SK-N-SH (cell line): ENCODE results near the gene LGR6. TPM values are rescaled to one million over a fixed set of nuclear protein-coding genes. Genes with fewer than 3 reads are reported as not detected.

Experiments
- CTCF ChIA-PET: fragments of 300-600, 350-600 bp; formaldehyde crosslinking; extraction: SDS; loops from one replicate; lab custom pipeline; 2021; lab: Yijun Ruan, JAX
- POLR2A ChIA-PET: fragments of 350-600 bp; sonication (Branson Sonifier 250); formaldehyde crosslinking; extraction: SDS; loops from one replicate; lab custom pipeline; 2020; ENCODE audit warnings: antibody characterized with exemption, inconsistent platforms; lab: Yijun Ruan, JAX
- DNase-seq: peaks from one replicate; pipeline ENCODE4 v3.0.0; 2012
- H2AFZ ChIP-seq: fragments of 200-600 bp; sonication (generic); 2 replicates; pipeline ENCODE4 v1.8.1; 2016; ENCODE audit warnings: antibody characterized with exemption, mild to moderate bottlenecking, low read depth
- H3F3A ChIP-seq: fragments of 200-600 bp; sonication (generic); replicated peaks from 2 replicates; pipeline ENCODE3; 2016; ENCODE audit warnings: antibody characterized with exemption, mild to moderate bottlenecking; ENCODE audit not compliant: insufficient read depth
- H3K27ac ChIP-seq, 2 experiments: fragments of 200-500 bp in 1 of 2; fragments of 200-600 bp in 1 of 2; sonication (Bioruptor generic) in 1 of 2; sonication (generic), shearing (Covaris generic) in 1 of 2; 2 replicates each; pipeline versions ENCODE4 v1.5.1 to v1.6.1; 2014 to 2016; ENCODE audit warnings: low read depth in 2 of 2, inconsistent platforms in 1 of 2, low read length in 1 of 2, mild to moderate bottlenecking in 1 of 2, mixed read lengths in 1 of 2
- H3K27me3 ChIP-seq: fragments of 200-600 bp; sonication (generic), shearing (Covaris generic); 2 replicates; pipeline ENCODE4 v1.6.1; 2016; ENCODE audit warnings: mixed run types; ENCODE audit not compliant: insufficient read depth
- H3K36me3 ChIP-seq, 2 experiments: fragments of 200-500 bp in 1 of 2; fragments of 200-600 bp in 1 of 2; sonication (Bioruptor generic) in 1 of 2; sonication (generic) in 1 of 2; replicated peaks in 1 of 2; 2 replicates each; pipeline versions ENCODE3 to v1.5.1; 2014 to 2016; ENCODE audit warnings: low read length in 1 of 2, mild to moderate bottlenecking in 1 of 2; ENCODE audit not compliant: insufficient read depth in 2 of 2, control insufficient read depth in 1 of 2
- H3K4me1 ChIP-seq, 2 experiments: fragments of 200-500 bp in 1 of 2; fragments of 200-600 bp in 1 of 2; sonication (Bioruptor generic) in 1 of 2; sonication (generic), shearing (Covaris generic) in 1 of 2; 2 replicates each; pipeline versions ENCODE4 v1.5.1 to v1.6.1; 2014 to 2016; ENCODE audit warnings: low read depth in 1 of 2, low read length in 1 of 2, mixed run types in 1 of 2; ENCODE audit not compliant: insufficient read depth in 2 of 2, control insufficient read depth in 1 of 2
- H3K4me2 ChIP-seq: fragments of 200-600 bp; sonication (generic), shearing (Covaris generic); 2 replicates; pipeline ENCODE4 v1.6.1; 2017; ENCODE audit warnings: mixed run types
- H3K4me3 ChIP-seq, 2 experiments: fragments of 200-500 bp in 1 of 2; fragments of 200-600 bp in 1 of 2; sonication (Bioruptor generic) in 1 of 2; sonication (generic), shearing (Covaris generic) in 1 of 2; 2 replicates each; pipeline versions ENCODE4 v1.5.1 to v1.8.1; 2014 to 2016; ENCODE audit warnings: low read depth in 2 of 2, inconsistent platforms in 1 of 2, low read length in 1 of 2, mild to moderate bottlenecking in 1 of 2, mixed read lengths in 1 of 2, moderate library complexity in 1 of 2
- H3K79me2 ChIP-seq: fragments of 200-600 bp; sonication (generic); 2 replicates; pipeline ENCODE4 v1.8.1; 2017; ENCODE audit warnings: mild to moderate bottlenecking; ENCODE audit not compliant: insufficient read depth
- H3K9ac ChIP-seq: fragments of 200-600 bp; sonication (generic); 2 replicates; pipeline ENCODE4 v1.6.1; 2017; ENCODE audit warnings: mixed run types
- H3K9me2 ChIP-seq: fragments of 200-600 bp; sonication (generic); 2 replicates; pipeline ENCODE4 v1.6.1; 2017; ENCODE audit warnings: mixed run types
- H3K9me3 ChIP-seq: fragments of 200-600 bp; sonication (generic); 2 replicates; pipeline ENCODE4 v1.6.1; 2017; ENCODE audit warnings: mixed run types, mild to moderate bottlenecking, moderate library complexity
- H4K20me1 ChIP-seq: fragments of 200-600 bp; sonication (generic); 2 replicates; pipeline ENCODE4 v1.6.1; 2017; ENCODE audit warnings: mild to moderate bottlenecking, mixed run types; ENCODE audit not compliant: insufficient read depth
- ELF1 ChIP-seq: IDR thresholded peaks from 2 replicates; pipeline ENCODE4 v1.4.0; 2012
- EP300 ChIP-seq, 2 experiments: IDR thresholded peaks; 2 replicates each; pipeline versions ENCODE4 v1.4.0 to v1.6.1; 2012; ENCODE audit warnings: borderline replicate concordance in 1 of 2, low read depth in 1 of 2, low read length in 1 of 2
- EZH2phosphoT487 ChIP-seq: fragments of 200-600 bp; sonication (generic); IDR thresholded peaks from 2 replicates; pipeline ENCODE4 v1.6.1; 2017; ENCODE audit warnings: low read depth, mixed run types, mild to moderate bottlenecking, antibody characterized with exemption, moderate library complexity, borderline replicate concordance
- FOXM1 ChIP-seq: IDR thresholded peaks from 2 replicates; pipeline ENCODE4 v1.4.0; 2012; ENCODE audit warnings: low read depth, mild to moderate bottlenecking
- GABPA ChIP-seq: IDR thresholded peaks from 2 replicates; pipeline ENCODE4 v1.4.0; 2012; ENCODE audit warnings: low read depth, mild to moderate bottlenecking
- MEF2A ChIP-seq: IDR thresholded peaks from 2 replicates; pipeline ENCODE4 v1.4.0; 2012; ENCODE audit warnings: low read depth, borderline replicate concordance
- NRF1 ChIP-seq: IDR thresholded peaks from 2 replicates; pipeline ENCODE4 v1.6.1; 2012; ENCODE audit warnings: low read depth, mild to moderate bottlenecking, low read length
- POLR2AphosphoS5 ChIP-seq: IDR thresholded peaks from 2 replicates; pipeline ENCODE4 v1.6.1; 2012; ENCODE audit warnings: low read depth, low read length
- RCOR1 ChIP-seq: fragments of 150-350 bp; IDR thresholded peaks from 2 replicates; pipeline ENCODE4 v1.6.1; 2017; ENCODE audit warnings: antibody characterized with exemption, low read length
- RFX5 ChIP-seq: IDR thresholded peaks from 2 replicates; pipeline ENCODE4 v1.6.1; 2012; ENCODE audit warnings: mild to moderate bottlenecking, improper control_type of control experiment, low read length
- RXRA ChIP-seq: IDR thresholded peaks from 2 replicates; pipeline ENCODE4 v1.4.0; 2012; ENCODE audit warnings: low read depth, mild to moderate bottlenecking, borderline replicate concordance
- SIN3A ChIP-seq: IDR thresholded peaks from 2 replicates; pipeline ENCODE4 v1.6.1; 2012; ENCODE audit warnings: low read depth, mild to moderate bottlenecking, low read length, moderate library complexity, borderline replicate concordance
- SMC3 ChIP-seq: IDR thresholded peaks from 2 replicates; pipeline ENCODE4 v1.6.1; 2012; ENCODE audit warnings: low read depth, low read length, improper control_type of control experiment
- TCF12 ChIP-seq: IDR thresholded peaks from 2 replicates; pipeline ENCODE4 v1.4.0; 2012
- TEAD4 ChIP-seq: IDR thresholded peaks from 2 replicates; pipeline ENCODE4 v1.4.0; 2012; ENCODE audit warnings: mild to moderate bottlenecking, borderline replicate concordance; ENCODE audit not compliant: insufficient read depth
- YY1 ChIP-seq: IDR thresholded peaks from 2 replicates; pipeline ENCODE4 v1.4.0; 2012; ENCODE audit warnings: low read depth, mild to moderate bottlenecking
- WGBS: methylation state at CpG from one replicate; pipeline ENCODE4 v1.1.6; 2017; ENCODE audit warnings: low lambda C conversion rate; 5-methylcytosine and 5-hydroxymethylcytosine counted together
- polyA plus RNA-seq, 3 experiments: library from polyadenylated mRNA; depleted of rRNA; stranded (reverse); fragments of >200 nt; gene quantifications; 2 replicates each; pipeline ENCODE4 v1.2.3, GENCODE V29; 2012
- TF ChIP-seq, protein P1 (sequence below): IDR thresholded peaks from 2 replicates; pipeline ENCODE4 v1.4.0; 2012; ENCODE audit warnings: low read depth, borderline replicate concordance
- TF ChIP-seq, protein P2 (sequence below): IDR thresholded peaks from 2 replicates; pipeline ENCODE4 v1.6.1; 2012; ENCODE audit warnings: mild to moderate bottlenecking, low read depth, low read length, moderate library complexity
- TF ChIP-seq, protein P3 (sequence below): IDR thresholded peaks from 2 replicates; pipeline ENCODE4 v1.4.0; 2012; ENCODE audit warnings: low read depth
- TF ChIP-seq, protein P4 (sequence below): fragments of 200-600 bp; sonication (generic); IDR thresholded peaks from 2 replicates; pipeline ENCODE4 v1.6.1; 2017; ENCODE audit warnings: antibody characterized with exemption, mild to moderate bottlenecking, moderate library complexity

The LGR6 gene
- polyA plus RNA-seq, 1 of the 3 experiments (the other 2 are of a cell fraction), result 0.03 TPM

DNA sequence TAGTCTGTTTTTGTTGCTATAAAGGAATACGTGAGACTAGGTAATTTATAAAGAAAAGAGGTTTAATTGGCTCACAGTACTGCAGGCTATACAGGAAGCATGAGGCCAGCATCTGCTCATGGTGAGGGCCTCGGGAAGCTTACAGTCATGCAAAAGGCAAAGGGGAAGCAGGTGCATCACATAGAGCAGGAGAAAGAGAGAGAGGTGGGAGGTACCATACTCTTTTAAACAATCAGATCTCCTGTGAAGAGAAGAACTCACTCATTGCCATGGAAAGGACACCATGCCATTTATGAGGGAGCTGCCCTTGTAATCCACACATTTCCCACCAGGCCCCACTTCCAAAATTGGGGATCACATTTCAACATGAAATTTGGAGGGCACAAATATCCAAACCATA lies 167.6 kb downstream of the LGR6 start:
- no peak overlapping the region for H3K4me3 ChIP-seq
- WGBS, result 95% methylated on average over 2 of the region's 2 CpGs
- CTCF ChIA-PET, result interaction anchor here (0.9 kb wide), 1 partner anchor 12 kb away, joined by 3 read pairs; no protein-coding TSS in a partner anchor
- DNase-seq, result no peak
- TF ChIP-seq MEF2A, result no peak
- no peak for TF ChIP-seq RFX5
- TF ChIP-seq NRF1, result no peak
- no peak for TF ChIP-seq TEAD4
- TF ChIP-seq, protein P1, sequence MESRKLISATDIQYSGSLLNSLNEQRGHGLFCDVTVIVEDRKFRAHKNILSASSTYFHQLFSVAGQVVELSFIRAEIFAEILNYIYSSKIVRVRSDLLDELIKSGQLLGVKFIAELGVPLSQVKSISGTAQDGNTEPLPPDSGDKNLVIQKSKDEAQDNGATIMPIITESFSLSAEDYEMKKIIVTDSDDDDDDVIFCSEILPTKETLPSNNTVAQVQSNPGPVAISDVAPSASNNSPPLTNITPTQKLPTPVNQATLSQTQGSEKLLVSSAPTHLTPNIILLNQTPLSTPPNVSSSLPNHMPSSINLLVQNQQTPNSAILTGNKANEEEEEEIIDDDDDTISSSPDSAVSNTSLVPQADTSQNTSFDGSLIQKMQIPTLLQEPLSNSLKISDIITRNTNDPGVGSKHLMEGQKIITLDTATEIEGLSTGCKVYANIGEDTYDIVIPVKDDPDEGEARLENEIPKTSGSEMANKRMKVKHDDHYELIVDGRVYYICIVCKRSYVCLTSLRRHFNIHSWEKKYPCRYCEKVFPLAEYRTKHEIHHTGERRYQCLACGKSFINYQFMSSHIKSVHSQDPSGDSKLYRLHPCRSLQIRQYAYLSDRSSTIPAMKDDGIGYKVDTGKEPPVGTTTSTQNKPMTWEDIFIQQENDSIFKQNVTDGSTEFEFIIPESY, result no peak
- no peak for TF ChIP-seq SMC3
- no peak for TF ChIP-seq POLR2AphosphoS5
- TF ChIP-seq, protein P2, sequence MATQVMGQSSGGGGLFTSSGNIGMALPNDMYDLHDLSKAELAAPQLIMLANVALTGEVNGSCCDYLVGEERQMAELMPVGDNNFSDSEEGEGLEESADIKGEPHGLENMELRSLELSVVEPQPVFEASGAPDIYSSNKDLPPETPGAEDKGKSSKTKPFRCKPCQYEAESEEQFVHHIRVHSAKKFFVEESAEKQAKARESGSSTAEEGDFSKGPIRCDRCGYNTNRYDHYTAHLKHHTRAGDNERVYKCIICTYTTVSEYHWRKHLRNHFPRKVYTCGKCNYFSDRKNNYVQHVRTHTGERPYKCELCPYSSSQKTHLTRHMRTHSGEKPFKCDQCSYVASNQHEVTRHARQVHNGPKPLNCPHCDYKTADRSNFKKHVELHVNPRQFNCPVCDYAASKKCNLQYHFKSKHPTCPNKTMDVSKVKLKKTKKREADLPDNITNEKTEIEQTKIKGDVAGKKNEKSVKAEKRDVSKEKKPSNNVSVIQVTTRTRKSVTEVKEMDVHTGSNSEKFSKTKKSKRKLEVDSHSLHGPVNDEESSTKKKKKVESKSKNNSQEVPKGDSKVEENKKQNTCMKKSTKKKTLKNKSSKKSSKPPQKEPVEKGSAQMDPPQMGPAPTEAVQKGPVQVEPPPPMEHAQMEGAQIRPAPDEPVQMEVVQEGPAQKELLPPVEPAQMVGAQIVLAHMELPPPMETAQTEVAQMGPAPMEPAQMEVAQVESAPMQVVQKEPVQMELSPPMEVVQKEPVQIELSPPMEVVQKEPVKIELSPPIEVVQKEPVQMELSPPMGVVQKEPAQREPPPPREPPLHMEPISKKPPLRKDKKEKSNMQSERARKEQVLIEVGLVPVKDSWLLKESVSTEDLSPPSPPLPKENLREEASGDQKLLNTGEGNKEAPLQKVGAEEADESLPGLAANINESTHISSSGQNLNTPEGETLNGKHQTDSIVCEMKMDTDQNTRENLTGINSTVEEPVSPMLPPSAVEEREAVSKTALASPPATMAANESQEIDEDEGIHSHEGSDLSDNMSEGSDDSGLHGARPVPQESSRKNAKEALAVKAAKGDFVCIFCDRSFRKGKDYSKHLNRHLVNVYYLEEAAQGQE, result no peak
- TF ChIP-seq, protein P3, sequence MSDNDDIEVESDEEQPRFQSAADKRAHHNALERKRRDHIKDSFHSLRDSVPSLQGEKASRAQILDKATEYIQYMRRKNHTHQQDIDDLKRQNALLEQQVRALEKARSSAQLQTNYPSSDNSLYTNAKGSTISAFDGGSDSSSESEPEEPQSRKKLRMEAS, result no peak
- no peak for TF ChIP-seq YY1
- TF ChIP-seq SIN3A, result no peak
- TF ChIP-seq FOXM1, result no peak
- no peak overlapping the region for H2AFZ ChIP-seq
- 0 out of 2 replicates have a peak, but pooled peaks cover 2% of the 10 kb centered on the region for H4K20me1 ChIP-seq
- H3F3A ChIP-seq, result peaks cover 5% of the 10 kb centered on the region
- H3K36me3 ChIP-seq, result no peaks in the 10 kb centered on the region
- no peak overlapping the region for H3K9ac ChIP-seq
- no peaks in the 10 kb centered on the region for H3K4me1 ChIP-seq
- H3K27ac ChIP-seq, result no peak overlapping the region
- no peaks in the 10 kb centered on the region for H3K9me3 ChIP-seq
- H3K9me2 ChIP-seq, result no peaks in the 10 kb centered on the region
- POLR2A ChIA-PET, result no interaction called here
- no peak overlapping the region for H3K4me2 ChIP-seq
- H3K27me3 ChIP-seq, result no peaks in the 10 kb centered on the region
- peaks cover 8% of the 10 kb centered on the region for H3K79me2 ChIP-seq

DNA sequence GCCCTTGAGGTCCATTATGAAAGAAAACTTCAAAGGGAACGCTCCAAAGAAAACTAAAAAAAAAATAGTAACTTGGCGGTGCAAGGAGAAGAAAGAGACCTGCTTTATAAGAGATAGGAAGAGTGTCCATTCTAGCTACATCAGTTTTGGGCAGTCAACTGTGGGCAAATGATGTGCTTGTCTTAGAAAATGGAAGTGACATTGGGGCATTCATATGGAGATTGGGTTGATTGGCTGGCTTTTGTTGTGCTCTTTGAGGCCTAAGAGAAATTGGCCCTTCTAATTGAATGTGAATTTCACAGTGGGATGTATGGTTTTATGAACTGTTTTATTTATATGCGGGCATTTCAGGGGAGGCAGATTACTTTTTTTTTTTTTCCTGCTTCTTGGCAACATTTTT lies 168.1 kb downstream of the LGR6 start:
- no peaks in the 10 kb centered on the region for H3K9me3 ChIP-seq
- no peak overlapping the region for H3K9ac ChIP-seq
- H3K4me1 ChIP-seq, result no peaks in the 10 kb centered on the region
- no peaks in the 10 kb centered on the region for H3K9me2 ChIP-seq
- H3K4me2 ChIP-seq, result no peak overlapping the region
- no peak for DNase-seq
- no peak overlapping the region for H3K27ac ChIP-seq
- peaks cover 8% of the 10 kb centered on the region for H3K79me2 ChIP-seq
- no peak overlapping the region for H2AFZ ChIP-seq
- H3K36me3 ChIP-seq, result no peaks in the 10 kb centered on the region
- CTCF ChIA-PET, result no interaction called here
- TF ChIP-seq EP300 (IDR thresholded peaks at IDR 0.05; ENCODE audit: borderline replicate concordance in 1 of 2, low read depth in 1 of 2, low read length in 1 of 2) (no peak), GABPA (no peak), RXRA (no peak), RCOR1 (no peak), ELF1 (no peak), MEF2A (no peak), EZH2phosphoT487 (no peak), TCF12 (no peak), SIN3A (no peak)
- TF ChIP-seq, protein P4, sequence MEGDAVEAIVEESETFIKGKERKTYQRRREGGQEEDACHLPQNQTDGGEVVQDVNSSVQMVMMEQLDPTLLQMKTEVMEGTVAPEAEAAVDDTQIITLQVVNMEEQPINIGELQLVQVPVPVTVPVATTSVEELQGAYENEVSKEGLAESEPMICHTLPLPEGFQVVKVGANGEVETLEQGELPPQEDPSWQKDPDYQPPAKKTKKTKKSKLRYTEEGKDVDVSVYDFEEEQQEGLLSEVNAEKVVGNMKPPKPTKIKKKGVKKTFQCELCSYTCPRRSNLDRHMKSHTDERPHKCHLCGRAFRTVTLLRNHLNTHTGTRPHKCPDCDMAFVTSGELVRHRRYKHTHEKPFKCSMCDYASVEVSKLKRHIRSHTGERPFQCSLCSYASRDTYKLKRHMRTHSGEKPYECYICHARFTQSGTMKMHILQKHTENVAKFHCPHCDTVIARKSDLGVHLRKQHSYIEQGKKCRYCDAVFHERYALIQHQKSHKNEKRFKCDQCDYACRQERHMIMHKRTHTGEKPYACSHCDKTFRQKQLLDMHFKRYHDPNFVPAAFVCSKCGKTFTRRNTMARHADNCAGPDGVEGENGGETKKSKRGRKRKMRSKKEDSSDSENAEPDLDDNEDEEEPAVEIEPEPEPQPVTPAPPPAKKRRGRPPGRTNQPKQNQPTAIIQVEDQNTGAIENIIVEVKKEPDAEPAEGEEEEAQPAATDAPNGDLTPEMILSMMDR, result no peak
- 95% methylated on average over 3 of the region's 3 CpGs for WGBS
- no peak overlapping the region for H3K4me3 ChIP-seq
- H3K27me3 ChIP-seq, result no peaks in the 10 kb centered on the region
- 0 out of 2 replicates have a peak, but pooled peaks cover 2% of the 10 kb centered on the region for H4K20me1 ChIP-seq
- POLR2A ChIA-PET, result no interaction called here
- H3F3A ChIP-seq, result peaks cover 5% of the 10 kb centered on the region
